SK-MEL-5 (cell line): Measurements from ENCODE around the gene BTBD9. TPM values are rescaled to one million over a fixed set of nuclear protein-coding genes. Genes with fewer than 3 reads are reported as not detected.
A peak's percentile ranks its signal among the peaks of the same experiment; 100 is the strongest.

Experiments used
- DNase-seq: peaks from one replicate; pipeline ENCODE4 v3.0.0-alpha.2; 2016; ENCODE audit warnings: low read depth, low spot score
- in situ Hi-C: cut with HindIII; loops from 2 replicates; pipeline ENCODE4 v1.10.0; 2016; ENCODE audit warnings: low sequenced_read_pairs, high pct_unique_total_duplicates, low pct_unique_long_range_greater_than_20kb
- total RNA-seq: library from RNA; depleted of rRNA; stranded (reverse); fragments of >200 nt; shearing (Covaris generic); gene quantifications from 2 replicates; pipeline ENCODE4 v1.2.3, GENCODE V29; 2014

BTBD9 gene
- total RNA-seq, 1 experiment from 2014 or later, result 11.9 TPM

GRCh38 chr6:38482466-38482865 lies 157.3 kb downstream of the BTBD9 start:
- no peak for DNase-seq
- in situ Hi-C loops, result no loop called here

GRCh38 chr6:38481851-38482250 lies 157.9 kb downstream of the BTBD9 start:
- in situ Hi-C loops, result no loop called here
- DNase-seq, result no peak

DNA sequence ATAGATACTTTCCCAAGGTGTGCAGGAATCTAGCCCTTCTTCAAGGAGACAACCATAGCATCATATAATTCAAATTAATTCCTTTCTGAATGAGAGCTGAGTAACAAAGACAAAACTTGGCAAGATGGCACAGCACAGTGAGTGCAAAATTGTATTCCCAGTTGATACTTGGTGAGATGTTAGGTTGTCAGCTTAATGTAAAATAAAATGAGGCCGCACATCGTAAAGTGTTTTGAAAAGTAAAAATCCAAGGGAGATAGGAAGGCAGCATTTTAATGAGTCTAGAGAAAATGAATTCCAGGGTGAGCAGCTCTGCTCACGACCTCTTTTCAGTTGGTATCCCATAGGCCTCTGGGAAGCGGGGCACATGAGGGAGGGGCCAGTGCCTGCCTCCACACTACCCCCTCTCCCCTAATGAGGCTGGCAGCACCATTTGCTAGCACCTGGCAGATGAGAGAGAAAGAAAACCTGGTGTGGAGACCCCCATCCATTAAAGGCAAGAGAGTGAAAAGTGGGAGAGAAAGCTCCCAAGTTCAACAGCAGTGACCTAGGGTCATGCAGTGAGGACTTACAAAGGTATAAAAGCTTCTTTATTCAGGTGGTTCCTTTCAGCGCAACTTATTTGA lies 158.4 kb downstream of the BTBD9 start:
- in situ Hi-C loops, result no loop called here

DNA sequence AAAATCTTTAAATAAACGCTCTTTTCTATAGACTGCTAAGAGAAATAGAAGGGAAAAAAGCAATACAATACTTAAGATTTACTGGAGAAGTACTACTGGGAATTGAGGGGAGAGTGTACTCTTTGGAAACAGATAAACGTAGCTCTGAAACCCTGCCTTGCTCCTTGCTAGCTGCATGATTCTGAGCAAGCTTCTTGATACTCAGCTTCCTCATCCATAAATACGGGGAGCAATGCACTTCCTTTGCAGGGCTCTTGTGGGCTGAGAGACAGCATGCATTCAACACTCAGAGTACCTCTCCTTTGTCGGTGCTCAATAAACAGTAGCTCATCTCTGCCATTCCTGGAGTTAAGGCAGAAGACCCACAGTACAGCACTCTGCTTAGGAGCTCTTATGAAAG lies 159.7 kb downstream of the BTBD9 start:
- no peak for DNase-seq
- in situ Hi-C loops, result no loop called here

More for the DNA sequence above, 158.4 kb downstream of the BTBD9 start:
- no peak for DNase-seq

- no peak for DNase-seq
- in situ Hi-C loops, result no loop called here
Observed at GRCh38 chr6:38479331-38479730, 160.4 kb downstream of the BTBD9 start.

GRCh38 chr6:38477680-38478260 lies 162.0 kb downstream of the BTBD9 start:
- in situ Hi-C loops, result no loop called here
- no peak for DNase-seq

- DNase-seq, result no peak
- in situ Hi-C loops, result no loop called here
Observed at GRCh38 chr6:38476888-38477287, 162.8 kb downstream of the BTBD9 start.

DNA sequence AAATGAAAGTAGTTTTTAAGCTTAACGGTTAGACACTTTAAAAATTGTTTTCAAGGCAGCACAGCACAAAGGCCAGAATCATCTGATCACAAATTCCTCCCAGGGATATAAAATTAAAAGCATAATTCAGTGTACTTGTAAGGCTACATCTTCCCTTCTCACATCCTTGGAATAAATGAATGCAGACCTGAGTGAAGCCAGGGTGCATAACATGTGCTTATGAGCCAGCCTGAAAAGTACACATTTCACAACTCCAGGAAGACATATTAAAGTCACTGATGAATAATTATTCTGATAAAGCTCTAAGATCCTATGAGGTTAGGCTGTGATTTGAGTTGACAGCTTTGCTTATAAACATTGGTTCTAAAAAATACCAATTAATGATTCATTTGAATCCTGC lies 163.6 kb downstream of the BTBD9 start:
- in situ Hi-C loops, result no loop called here
- DNase-seq, result no peak

- DNase-seq, result no peak
- in situ Hi-C loops, result no loop called here
Observed at GRCh38 chr6:38470548-38470947, 169.2 kb downstream of the BTBD9 start.

- in situ Hi-C loops, result no loop called here
- DNase-seq, result no peak
Observed at GRCh38 chr6:38467566-38467965, 172.2 kb downstream of the BTBD9 start.

DNA sequence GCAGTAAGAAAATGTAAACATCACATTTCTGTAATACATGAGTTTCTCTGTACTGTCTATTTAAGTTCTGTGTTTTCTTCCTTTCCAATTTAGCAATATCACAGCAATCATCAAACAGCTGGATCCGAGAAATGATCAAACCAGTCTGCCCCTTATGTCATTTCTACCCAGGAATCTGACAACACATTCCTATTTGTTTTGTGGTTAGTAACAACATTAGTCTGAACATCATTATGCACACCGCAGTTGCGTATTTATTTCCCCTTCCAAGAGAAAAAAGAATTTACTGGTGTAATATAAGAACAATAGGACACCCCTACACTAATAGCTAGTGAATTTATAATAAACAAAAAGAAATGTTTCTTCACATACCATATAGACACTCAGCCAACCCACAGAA lies 179.5 kb downstream of the BTBD9 start:
- DNase-seq, result no peak
- in situ Hi-C loops, result no loop called here

GRCh38 chr6:38459291-38459690 lies 180.4 kb downstream of the BTBD9 start:
- DNase-seq, result no peak
- in situ Hi-C loops, result no loop called here

- in situ Hi-C loops, result no loop called here
- DNase-seq, result no peak
Observed at GRCh38 chr6:38453861-38454260, 185.9 kb downstream of the BTBD9 start.

- in situ Hi-C loops, result no loop called here
- DNase-seq, result no peak
Observed at GRCh38 chr6:38452816-38453660, 186.7 kb downstream of the BTBD9 start.

GRCh38 chr6:38450717-38451116 lies 189.0 kb downstream of the BTBD9 start:
- DNase-seq, result no peak
- in situ Hi-C loops, result no loop called here

DNA sequence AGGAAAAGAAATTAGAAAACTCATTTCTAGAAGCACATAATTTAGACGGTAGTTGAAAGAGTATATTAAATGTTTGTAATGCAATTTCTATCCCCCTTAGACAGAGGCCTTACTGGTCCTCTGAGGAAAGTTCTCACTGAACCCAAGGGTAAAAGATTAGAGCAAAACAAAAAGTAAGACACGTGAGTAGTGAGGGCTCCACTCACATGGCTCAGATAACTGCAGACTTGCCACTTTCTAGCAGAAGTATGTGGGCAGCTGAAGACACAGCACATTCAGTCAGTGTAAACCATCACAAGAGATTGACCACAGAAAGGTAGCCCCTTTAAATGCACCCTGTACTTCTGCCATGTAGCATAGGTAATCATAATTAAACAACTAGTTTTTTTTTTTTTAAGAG lies 193.8 kb downstream of the BTBD9 start:
- no peak for DNase-seq
- in situ Hi-C loops, result no loop called here

DNA sequence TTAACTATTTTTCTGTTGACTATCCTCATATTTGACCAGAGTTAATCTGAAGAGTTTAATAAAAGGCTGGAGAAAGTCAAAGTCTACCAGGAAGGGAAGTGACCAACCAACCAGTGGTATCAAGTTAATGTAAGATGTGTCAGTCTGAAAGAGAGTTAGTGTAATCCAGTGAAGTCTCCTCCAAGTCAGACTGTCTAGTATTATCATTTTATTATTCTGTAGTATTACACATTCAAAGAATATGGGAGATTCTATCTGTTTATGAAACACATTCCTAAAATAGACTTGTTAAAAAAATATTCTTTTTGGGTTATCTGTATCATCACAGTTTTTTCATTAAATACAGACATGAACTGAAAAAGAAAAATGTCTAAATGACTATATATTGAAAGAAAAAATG lies 194.4 kb downstream of the BTBD9 start:
- in situ Hi-C loops, result no loop called here
- DNase-seq, result no peak

DNA sequence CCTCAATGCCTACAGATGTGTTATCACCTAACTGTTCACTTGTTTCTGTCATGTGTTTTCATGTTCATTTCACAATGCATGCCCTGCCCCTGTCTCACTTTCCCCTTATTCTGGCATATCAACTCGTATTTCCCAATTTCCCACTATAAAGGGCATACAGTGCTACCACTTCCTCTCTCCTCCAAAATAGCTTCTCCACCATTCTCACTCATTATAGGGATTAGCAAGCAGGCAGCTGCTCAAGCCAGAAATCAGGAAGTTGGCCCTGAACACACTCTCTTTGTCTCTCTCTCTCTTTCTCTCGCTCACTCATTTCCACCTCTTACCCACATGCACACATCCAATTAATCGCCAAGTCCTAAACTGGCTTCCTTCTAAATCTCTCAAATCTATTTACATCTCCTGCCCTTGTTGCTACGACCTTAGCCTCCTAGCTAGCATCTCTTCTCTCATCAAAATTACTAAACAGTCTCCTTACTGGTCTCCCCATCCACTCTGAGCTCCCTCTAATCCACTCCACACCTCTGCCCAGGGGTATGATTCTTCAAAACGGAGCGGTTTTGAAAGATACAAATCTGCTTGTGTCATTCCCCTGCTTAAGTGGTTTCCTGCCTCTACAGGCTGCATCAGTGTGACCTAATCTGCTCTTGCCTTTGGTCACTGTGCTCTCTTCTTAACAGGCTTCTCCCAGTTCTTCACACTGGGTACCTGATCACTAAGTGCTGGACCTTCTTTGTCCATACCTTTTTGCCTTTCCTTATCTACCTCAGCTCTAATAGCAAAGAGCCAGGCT lies 196.2 kb downstream of the BTBD9 start:
- peak; percentile 7 for DNase-seq
- in situ Hi-C loops, result no loop called here
